NCI-H2081 (cell line): Measurements from ENCODE around the gene TK1.
"Not testable (repeated sequence)": the region's sequence is repeated elsewhere in the genome, so short reads cannot be mapped to it uniquely, and the experiment has no call there.

Source experiments
- DNase-seq, 2 experiments: peaks; one replicate each; lab custom pipeline; 2025; lab: John Stamatoyannopoulos, UW

The TK1 gene, protein sequence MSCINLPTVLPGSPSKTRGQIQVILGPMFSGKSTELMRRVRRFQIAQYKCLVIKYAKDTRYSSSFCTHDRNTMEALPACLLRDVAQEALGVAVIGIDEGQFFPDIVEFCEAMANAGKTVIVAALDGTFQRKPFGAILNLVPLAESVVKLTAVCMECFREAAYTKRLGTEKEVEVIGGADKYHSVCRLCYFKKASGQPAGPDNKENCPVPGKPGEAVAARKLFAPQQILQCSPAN

GRCh38 chr17:78186692-78187595 lies at the start of gene TK1, which contains the start of gene AFMID:
TSS of gene TK1 (minus strand) at chr17:78187052. CDS start at chr17:78186994, 58 bp downstream.
TSS of gene AFMID (plus strand) at chr17:78187362. CDS start at chr17:78187371, 9 bp downstream.
- DNase-seq = peak; percentile 97 to 98

- no peak for DNase-seq
Observed at GRCh38 chr17:78235885-78236284, 49.0 kb upstream of the TK1 start.

DNA sequence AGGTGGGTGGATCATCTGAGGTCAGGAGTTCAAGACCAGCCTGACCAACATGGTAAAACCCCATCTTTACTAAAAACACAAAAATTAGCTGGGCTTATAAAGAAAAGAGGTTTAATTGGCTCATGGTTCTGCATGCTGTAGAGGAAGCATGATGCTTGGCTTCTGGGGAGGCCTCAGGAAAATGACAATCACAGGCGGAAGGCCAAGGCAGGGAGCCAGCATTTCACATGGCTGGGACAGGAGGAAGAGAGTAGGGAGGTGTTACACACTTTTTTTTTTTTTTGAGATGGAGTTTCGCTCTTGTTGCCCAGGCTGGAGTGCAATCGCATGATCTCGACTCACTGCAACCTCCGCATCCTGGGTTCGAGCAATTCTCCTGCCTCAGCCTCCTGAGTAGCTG lies 48.2 kb upstream of the TK1 start:
- not testable (repeated sequence) for DNase-seq

DNA sequence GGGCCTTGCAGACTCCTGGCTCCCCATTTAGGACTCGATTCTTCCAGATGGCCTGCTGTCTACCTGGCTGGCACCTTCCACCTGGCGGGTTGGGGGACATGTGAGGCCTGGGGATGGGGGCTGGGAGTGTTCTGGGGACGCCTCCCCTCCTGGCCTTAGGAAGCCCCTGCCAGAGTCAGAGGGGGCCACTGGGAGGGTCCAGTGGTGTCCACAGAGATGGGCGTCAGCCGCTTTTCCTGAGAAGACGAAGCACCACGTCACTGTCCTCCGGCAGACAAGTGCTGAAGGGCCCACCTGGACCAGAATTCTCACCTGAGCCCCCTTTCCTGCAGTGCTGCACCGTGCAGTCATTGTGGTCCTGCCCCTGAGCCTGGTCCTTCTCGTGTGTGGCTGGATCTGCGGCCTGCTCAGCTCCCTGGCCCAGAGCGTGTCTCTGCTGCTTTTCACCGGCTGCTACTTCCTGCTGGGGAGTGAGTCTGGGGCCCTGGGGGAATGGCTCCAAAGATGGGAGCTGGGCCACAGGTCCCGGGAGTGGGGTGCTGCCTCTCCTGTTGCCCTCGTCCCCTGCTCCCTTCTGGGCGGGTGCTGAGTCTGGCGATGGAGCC lies 47.5 kb upstream of the TK1 start:
- no peak for DNase-seq

DNA sequence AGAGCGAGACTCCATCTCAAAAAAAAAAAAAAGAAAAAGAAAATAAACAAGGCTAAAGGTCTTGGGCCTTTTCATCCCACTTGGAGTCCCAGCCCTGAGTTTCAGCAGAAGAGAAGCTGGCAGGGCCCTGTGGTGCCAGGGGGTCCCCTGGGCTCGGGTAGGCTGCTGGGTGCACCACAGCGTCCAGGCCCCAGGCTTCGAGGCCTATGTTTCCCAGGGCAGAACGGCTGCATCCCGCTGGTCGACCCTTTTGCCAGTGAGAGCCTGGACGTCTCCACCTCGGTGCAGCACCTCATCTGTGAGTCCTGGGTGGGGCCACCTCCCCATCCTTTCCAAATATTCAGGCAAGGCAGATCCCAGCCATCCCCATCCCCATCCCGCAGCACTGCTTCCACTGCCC lies 46.8 kb upstream of the TK1 start:
- DNase-seq = no peak

- DNase-seq = no peak
Observed at GRCh38 chr17:78232859-78233173, 46.0 kb upstream of the TK1 start.

DNA sequence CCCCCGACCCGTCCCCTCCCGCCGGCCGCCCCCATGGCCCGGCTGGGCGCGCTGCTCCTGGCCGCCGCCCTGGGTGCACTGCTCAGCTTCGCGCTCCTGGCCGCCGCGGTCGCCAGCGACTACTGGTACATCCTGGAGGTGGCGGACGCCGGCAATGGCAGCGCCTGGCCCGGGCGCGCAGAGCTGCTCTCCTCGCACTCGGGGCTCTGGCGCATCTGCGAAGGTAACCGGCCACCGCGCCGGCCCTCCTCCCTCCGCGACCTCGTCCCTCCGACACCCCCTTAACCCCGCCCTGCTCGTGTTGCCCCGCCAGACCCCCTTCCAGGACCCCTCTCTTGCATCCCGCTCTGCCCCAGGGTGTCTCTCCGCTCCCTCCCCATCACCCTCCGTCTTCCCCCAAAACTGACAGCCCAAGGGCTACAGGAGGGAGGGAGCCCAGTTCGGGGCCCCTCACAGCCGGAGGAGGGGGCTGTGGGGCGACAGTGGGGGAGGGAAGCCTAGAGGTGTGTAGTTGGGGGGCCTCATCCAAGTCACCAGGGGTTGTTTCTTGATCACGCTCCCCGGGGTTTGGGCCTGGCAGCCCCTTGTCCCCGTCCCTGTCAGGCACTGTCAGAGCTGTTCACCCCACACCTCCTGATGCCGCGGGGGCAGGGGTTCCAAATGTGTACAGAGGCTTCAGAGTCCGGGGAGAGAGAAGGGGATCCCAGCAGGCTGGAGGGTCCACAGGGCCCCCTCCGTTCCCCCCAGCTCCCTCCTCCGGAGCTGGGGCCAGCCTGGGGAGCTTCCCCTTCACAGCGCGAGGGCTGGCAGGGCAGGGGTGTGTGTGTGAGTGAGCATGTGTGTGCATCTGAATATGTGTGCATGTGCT lies 45.4 kb upstream of the TK1 start:
- DNase-seq = no peak

GRCh38 chr17:78230996-78231935 lies 44.4 kb upstream of the TK1 start, which contains the start of gene TMEM235:
TSS of gene TMEM235 (plus strand) at chr17:78231631. CDS start at chr17:78232024, 393 bp downstream.
- DNase-seq = no peak

DNA sequence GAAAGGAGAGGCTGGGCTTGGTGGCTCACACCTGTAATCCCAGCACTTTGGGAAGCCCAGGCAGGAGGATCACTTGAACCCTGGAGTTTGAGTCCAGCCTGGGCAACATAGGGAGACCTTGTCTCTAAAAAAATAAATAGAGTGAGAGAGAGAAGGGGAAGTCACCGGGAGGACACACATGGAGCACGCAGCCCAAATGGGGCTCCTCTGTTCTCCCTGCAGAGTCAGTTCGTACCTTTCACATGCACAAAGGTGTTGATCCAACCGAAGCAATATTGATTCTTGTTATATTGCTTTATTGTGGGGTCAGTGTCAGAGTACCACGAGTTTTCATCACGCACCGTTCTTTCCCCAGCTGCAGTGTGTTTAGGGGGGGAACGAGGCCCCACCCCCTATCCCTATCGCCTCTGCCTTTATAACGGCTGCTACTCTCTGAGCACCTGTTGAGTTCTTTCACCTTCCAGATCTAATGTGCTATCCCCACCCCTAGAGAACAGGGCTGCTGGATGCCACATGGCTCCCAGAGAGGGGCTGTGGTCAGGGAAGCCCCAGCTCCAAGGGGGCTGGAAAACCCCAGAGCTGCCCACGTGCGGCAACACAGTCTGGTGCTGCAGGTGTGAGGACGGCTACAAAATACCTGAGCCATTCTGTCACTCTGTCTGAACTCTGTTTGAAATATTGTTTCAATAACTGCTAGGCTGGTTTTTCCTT lies 43.6 kb upstream of the TK1 start:
- DNase-seq = no peak

DNA sequence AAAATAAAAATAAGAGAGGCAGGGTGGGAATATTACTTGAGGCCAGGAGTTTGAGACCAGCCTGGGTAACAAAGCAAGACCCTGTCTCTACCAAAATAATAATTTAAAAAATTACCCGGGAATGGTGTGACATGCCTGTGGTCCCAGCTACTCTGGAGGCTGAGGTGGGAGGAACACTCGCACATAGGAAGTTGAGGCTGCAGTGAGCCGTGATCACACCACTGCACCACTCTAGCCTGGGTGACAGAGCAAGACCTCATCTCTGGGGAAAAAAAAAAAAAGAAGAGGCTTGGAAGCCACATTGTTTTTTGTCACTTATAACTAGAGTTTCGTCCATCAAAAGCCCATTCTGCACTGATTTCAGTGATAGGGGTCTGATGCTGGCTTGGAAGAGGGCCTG lies 41.3 kb upstream of the TK1 start:
- no peak for DNase-seq

DNA sequence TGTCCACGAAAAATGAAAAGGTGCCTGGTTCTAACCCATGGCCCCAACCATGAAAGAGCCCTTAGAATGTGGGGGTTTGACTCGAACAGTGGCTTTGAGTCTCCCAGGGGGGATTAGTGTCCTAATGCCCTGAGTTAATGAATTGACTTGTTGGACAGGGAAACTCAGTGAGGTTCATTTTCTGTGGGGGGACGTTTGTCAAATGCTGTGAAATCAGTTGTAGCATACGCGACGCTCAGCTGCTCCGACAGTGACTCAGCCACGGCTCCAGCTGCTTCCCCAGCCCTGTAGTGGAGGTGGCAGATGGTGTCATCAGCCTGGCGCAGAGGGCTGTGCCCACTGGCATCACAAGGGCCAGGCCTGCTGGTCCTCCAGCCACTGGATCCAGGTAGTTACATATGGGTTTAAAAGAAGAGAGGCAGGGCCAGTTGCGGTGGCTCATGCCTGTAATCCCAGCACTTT lies 40.6 kb upstream of the TK1 start:
- no peak for DNase-seq

DNA sequence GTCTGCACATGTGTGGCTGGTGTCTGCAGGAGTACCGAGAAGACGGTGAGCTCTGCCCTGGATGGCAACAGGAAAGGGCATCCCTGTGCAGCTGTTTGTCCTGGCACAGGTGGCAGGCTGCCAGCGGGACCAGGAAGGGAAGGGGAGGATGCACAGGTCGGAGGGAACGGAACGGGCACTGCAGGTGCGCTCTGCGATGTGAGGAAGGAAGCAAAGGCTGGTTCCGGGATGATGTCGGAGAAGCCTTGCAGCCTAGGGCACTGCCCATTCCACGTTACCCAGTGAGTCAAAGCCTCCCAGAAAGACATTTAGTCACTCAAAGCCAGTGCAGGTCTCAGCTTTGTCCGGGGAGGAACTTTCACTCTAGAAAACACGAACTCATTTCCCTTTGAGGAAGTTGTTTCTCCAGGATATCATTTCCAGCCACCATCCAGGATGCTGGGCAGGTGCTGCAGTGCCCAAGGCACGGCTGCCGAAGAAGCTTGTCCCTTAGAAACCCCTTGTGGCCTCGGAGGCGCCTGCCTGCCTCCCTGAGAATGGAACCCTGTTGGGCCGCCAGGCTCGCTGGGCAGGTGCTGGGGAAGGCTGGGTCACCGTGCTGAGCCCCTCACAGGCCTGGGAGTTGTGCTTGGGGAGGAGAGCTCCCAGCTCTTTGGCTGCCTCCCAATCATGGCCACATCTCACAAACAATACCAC lies 40.1 kb upstream of the TK1 start:
- DNase-seq = peak; percentile 12 to 60

DNA sequence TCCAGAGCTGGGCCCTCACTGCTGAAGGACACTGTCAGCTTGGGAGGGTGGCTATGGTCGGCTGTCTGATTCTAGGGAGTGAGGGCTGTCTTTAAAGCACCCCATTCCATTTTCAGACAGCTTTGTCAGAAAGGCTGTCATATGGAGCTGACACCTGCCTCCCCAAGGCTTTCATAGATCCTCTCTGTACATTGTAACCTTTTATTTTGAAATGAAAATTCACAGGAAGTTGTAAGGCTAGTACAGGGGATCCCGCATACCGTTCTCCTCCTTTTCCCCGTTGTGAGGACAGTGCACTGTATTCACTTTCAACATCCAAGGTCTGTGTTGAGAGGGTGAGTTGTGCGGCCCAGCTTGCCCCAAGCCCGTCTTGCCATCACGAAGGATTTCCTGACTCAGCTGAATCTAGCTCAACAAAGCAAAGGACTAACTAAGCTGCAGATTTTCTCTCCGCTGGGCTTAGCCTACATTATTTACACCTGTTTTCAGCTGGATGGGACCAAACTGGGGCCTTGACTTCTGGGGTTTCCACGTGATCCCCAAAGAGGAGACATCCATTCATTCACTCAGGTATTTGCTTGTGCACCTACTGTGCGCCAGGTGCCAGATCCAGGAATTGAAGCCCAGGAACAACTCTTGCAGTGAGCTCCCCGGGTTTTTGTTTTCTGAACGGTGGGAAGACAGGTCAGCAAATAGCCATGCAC lies 39.4 kb upstream of the TK1 start:
- no peak for DNase-seq

GRCh38 chr17:78225088-78225865 lies 38.4 kb upstream of the TK1 start:
- DNase-seq = no peak

DNA sequence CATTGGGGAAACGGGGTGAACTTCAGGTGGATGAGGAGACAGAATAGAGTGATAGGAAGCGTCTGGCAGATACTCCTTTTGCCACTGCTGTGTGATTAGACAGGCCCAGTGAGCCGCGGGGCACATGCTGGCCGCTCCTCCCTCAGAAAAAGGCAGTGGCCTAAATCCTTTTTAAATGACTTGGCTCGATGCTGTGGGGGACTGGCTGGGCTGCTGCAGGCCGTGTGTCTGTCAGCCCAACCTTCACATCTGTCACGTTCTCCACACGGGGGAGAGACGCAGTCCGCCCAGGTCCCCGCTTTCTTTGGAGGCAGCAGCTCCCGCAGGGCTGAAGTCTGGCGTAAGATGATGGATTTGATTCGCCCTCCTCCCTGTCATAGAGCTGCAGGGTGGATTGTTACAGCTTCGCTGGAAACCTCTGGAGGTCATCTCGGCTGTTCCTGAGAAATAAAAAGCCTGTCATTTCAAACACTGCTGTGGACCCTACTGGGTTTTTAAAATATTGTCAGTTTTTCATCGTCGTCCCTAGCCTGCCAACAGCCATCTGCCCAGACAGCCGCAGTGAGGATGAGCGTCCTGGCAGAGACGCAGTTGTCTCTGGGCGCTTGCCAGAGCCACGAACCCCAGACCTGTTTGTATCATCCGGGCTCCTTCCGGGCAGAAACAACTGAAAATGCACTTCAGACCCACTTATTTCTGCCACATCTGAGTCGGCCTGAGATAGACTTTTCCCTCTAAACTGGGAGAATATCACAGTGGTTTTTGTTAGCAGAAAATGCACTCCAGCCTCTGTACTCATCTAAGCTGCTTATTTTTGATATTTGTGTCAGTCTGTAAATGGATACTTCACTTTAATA lies 37.6 kb upstream of the TK1 start:
- DNase-seq = no peak

GRCh38 chr17:78223765-78224164 lies 36.9 kb upstream of the TK1 start:
- DNase-seq = no peak

- DNase-seq = no peak
Observed at GRCh38 chr17:78223061-78223460, 36.2 kb upstream of the TK1 start.
